HG03066 (cell line): ENCODE measurements around the gene KLHL35.

Source experiments
- ATAC-seq: cut with Tn5 transposase; IDR thresholded peaks from one replicate; pipeline ENCODE4 v1.9.1; 2021; ENCODE audit warnings: low read depth; ENCODE audit not compliant: unreplicated experiment

Gene KLHL35

GRCh38 chr11:75443043-75443442 lies 10.0 kb upstream of the KLHL35 start:
- no peak for ATAC-seq

GRCh38 chr11:75442161-75442885 lies 9.3 kb upstream of the KLHL35 start:
- ATAC-seq = no peak

GRCh38 chr11:75441804-75442132 lies 8.8 kb upstream of the KLHL35 start:
- no peak for ATAC-seq

- no peak for ATAC-seq
These were observed 8.2 kb upstream of the KLHL35 start for GRCh38 chr11:75440960-75441803.

GRCh38 chr11:75439495-75440120 lies 6.6 kb upstream of the KLHL35 start:
- ATAC-seq = no peak

- ATAC-seq = no peak
These were observed 6.0 kb upstream of the KLHL35 start for GRCh38 chr11:75439026-75439425.

- no peak for ATAC-seq
These were observed 5.1 kb upstream of the KLHL35 start for GRCh38 chr11:75437966-75438659.

- no peak for ATAC-seq
These were observed 3.8 kb upstream of the KLHL35 start for GRCh38 chr11:75436806-75437205.

- ATAC-seq = no peak
These were observed 2.5 kb upstream of the KLHL35 start for GRCh38 chr11:75435571-75435925.

- no peak for ATAC-seq
These were observed 2.0 kb upstream of the KLHL35 start for GRCh38 chr11:75434886-75435570.

- no peak for ATAC-seq
These were observed 1.0 kb upstream of the KLHL35 start for GRCh38 chr11:75434051-75434450.

- no peak for ATAC-seq
These were observed 440 bp upstream of the KLHL35 start for GRCh38 chr11:75433443-75433842.

GRCh38 chr11:75431533-75432525 lies 1.2 kb downstream of the KLHL35 start:
- no peak for ATAC-seq

- ATAC-seq = no peak
These were observed 2.1 kb downstream of the KLHL35 start for GRCh38 chr11:75430714-75431532.

GRCh38 chr11:75429902-75430713 lies 2.9 kb downstream of the KLHL35 start:
- no peak for ATAC-seq

- ATAC-seq = no peak
These were observed 3.4 kb downstream of the KLHL35 start for GRCh38 chr11:75429641-75429901.

- ATAC-seq = no peak
These were observed 3.9 kb downstream of the KLHL35 start for GRCh38 chr11:75428989-75429640.
